GM23338 (cell line): ENCODE results near the gene GHRL. TPM values are rescaled to one million over a fixed set of nuclear protein-coding genes. Genes with fewer than 3 reads are reported as not detected.

Source experiments
- ATAC-seq: fragments of 200-7000 bp; cut with Tn5 transposase; 3 replicates; pipeline ENCODE4 v1.9.1; 2020
- DNase-seq: peaks from one replicate; pipeline ENCODE4 v3.0.0-alpha.2; 2015; ENCODE audit warnings: low spot score
- H2AFZ ChIP-seq: fragments of 200-600 bp; sonication (generic); 2 replicates; pipeline ENCODE4 v1.8.0; 2016; ENCODE audit warnings: antibody characterized with exemption, mild to moderate bottlenecking, moderate library complexity
- H3F3A ChIP-seq: fragments of 200-600 bp; sonication (generic); replicated peaks from 2 replicates; pipeline ENCODE4 v1.8.0; 2017; ENCODE audit warnings: antibody characterized with exemption, mixed run types, low read depth
- H3K27ac ChIP-seq: fragments of 200-600 bp; sonication (generic); 2 replicates; pipeline ENCODE4 v1.6.1; 2016; ENCODE audit warnings: low read depth
- H3K27me3 ChIP-seq: fragments of 200-600 bp; sonication (generic); 2 replicates; pipeline ENCODE4 v1.8.0; 2016; ENCODE audit warnings: mild to moderate bottlenecking, mixed run types, moderate library complexity; ENCODE audit not compliant: insufficient read depth
- H3K36me3 ChIP-seq: fragments of 200-600 bp; sonication (generic); 2 replicates; pipeline ENCODE4 v1.8.0; 2016; ENCODE audit warnings: mild to moderate bottlenecking; ENCODE audit not compliant: insufficient read depth
- H3K4me1 ChIP-seq: fragments of 200-600 bp; sonication (generic); 2 replicates; pipeline ENCODE4 v1.8.0; 2016; ENCODE audit warnings: mild to moderate bottlenecking, moderate library complexity; ENCODE audit not compliant: insufficient read depth
- H3K4me2 ChIP-seq: fragments of 200-600 bp; sonication (generic); 2 replicates; pipeline ENCODE4 v1.7.1; 2017; ENCODE audit warnings: mixed run types
- H3K4me3 ChIP-seq: fragments of 200-600 bp; sonication (generic); 2 replicates; pipeline ENCODE4 v1.6.1; 2016; ENCODE audit warnings: mixed run types
- H3K79me2 ChIP-seq: fragments of 200-600 bp; sonication (generic); replicated peaks from 2 replicates; pipeline ENCODE4 v1.8.0; 2017; ENCODE audit warnings: mild to moderate bottlenecking; ENCODE audit not compliant: insufficient read depth
- H3K9me2 ChIP-seq: fragments of 200-600 bp; sonication (generic); 2 replicates; pipeline ENCODE4 v1.8.0; 2017; ENCODE audit not compliant: insufficient read depth
- H4K20me1 ChIP-seq: fragments of 200-600 bp; sonication (generic); replicated peaks from 2 replicates; pipeline ENCODE4 v1.8.0; 2017; ENCODE audit warnings: mild to moderate bottlenecking; ENCODE audit not compliant: insufficient read depth
- H3K27ac Mint-ChIP-seq: 2 replicates; pipeline ENCODE4 v1.8.0; 2020; ENCODE audit warnings: inconsistent platforms, mild to moderate bottlenecking, moderate library complexity, mixed read lengths
- H3K27me3 Mint-ChIP-seq: 3 replicates; pipeline ENCODE4 v1.8.0; 2022; ENCODE audit warnings: low read depth, mild to moderate bottlenecking, moderate library complexity, mixed read lengths, inconsistent platforms; ENCODE audit not compliant: insufficient read depth, poor library complexity
- H3K36me3 Mint-ChIP-seq: 3 replicates; pipeline ENCODE4 v1.8.0; 2021; ENCODE audit warnings: low read depth, mild to moderate bottlenecking, inconsistent platforms, moderate library complexity, mixed read lengths
- H3K4me1 Mint-ChIP-seq: 3 replicates; pipeline ENCODE4 v1.8.0; 2020; ENCODE audit warnings: mild to moderate bottlenecking, inconsistent platforms, mixed read lengths
- H3K4me3 Mint-ChIP-seq: 3 replicates; pipeline ENCODE4 v1.8.0; 2021; ENCODE audit warnings: moderate library complexity, mild to moderate bottlenecking, inconsistent platforms, mixed read lengths
- H3K9me3 Mint-ChIP-seq: 3 replicates; pipeline ENCODE4 v1.8.0; 2020; ENCODE audit warnings: moderate library complexity, mild to moderate bottlenecking, inconsistent platforms, mixed read lengths
- CREB1 ChIP-seq: fragments of 250-450 bp; sonication (Bioruptor Pico); IDR thresholded peaks from 2 replicates; pipeline ENCODE4 v1.5.0; 2020; ENCODE audit warnings: low read depth, mild to moderate bottlenecking, moderate library complexity
- CTCF ChIP-seq, 2 experiments: fragments of 200-600 bp in 1 of 2; sonication (generic) in 1 of 2; conservative IDR thresholded peaks; 2 replicates each; pipeline versions ENCODE4 v1.5.1 to v1.6.1; 2016 to 2017; ENCODE audit warnings: antibody characterized with exemption in 2 of 2, low read depth in 2 of 2, mild to moderate bottlenecking in 2 of 2, moderate library complexity in 1 of 2
- EZH2 ChIP-seq: fragments of 200-600 bp; sonication (generic); IDR thresholded peaks from one replicate; pipeline ENCODE4 v1.8.0; 2017; ENCODE audit warnings: antibody characterized with exemption, mild to moderate bottlenecking, low read depth; ENCODE audit not compliant: unreplicated experiment
- EZH2phosphoT487 ChIP-seq: fragments of 200-600 bp; sonication (generic); IDR thresholded peaks from one replicate; pipeline ENCODE4 v1.8.1; 2018; ENCODE audit warnings: antibody characterized with exemption; ENCODE audit not compliant: unreplicated experiment
- JUNB ChIP-seq: IDR thresholded peaks from one replicate; pipeline ENCODE4 v1.6.1; 2016; ENCODE audit warnings: antibody characterized with exemption; ENCODE audit not compliant: unreplicated experiment
- NANOG ChIP-seq: IDR thresholded peaks from 2 replicates; pipeline ENCODE4 v1.6.1; 2016; ENCODE audit warnings: antibody characterized with exemption, borderline replicate concordance
- POLR2AphosphoS5 ChIP-seq: IDR thresholded peaks from 2 replicates; pipeline ENCODE4 v1.6.1; 2016; ENCODE audit warnings: antibody characterized with exemption, low read depth
- REST ChIP-seq: IDR thresholded peaks from one replicate; pipeline ENCODE4 v1.6.1; 2018; ENCODE audit warnings: antibody characterized with exemption; ENCODE audit not compliant: unreplicated experiment
- STAT1 ChIP-seq: IDR thresholded peaks from one replicate; pipeline ENCODE4 v1.6.1; 2016; ENCODE audit warnings: antibody characterized with exemption; ENCODE audit not compliant: unreplicated experiment
- ZNF114 ChIP-seq: fragments of 250-450 bp; sonication (Bioruptor Pico); IDR thresholded peaks from 2 replicates; pipeline ENCODE4 v1.5.0; 2020; ENCODE audit warnings: mild to moderate bottlenecking, moderate library complexity
- ZNF331 ChIP-seq: fragments of 250-450 bp; sonication (Bioruptor Pico); IDR thresholded peaks from 2 replicates; pipeline ENCODE4 v1.5.0; 2020; ENCODE audit warnings: low read depth, mild to moderate bottlenecking, moderate library complexity
- polyA plus RNA-seq: library from polyadenylated mRNA; unstranded; fragments of >200 nt; fragmentation: Nextera tagmentation; extraction: Ambion mirVana; gene quantifications from 2 replicates; pipeline ENCODE4 v1.2.1, GENCODE V29; 2016
- total RNA-seq: library from RNA; depleted of rRNA; stranded (reverse); fragments of >200 nt; shearing (Covaris generic); gene quantifications from 2 replicates; pipeline ENCODE4 v1.2.3, GENCODE V29; 2014
- TF ChIP-seq, protein P1 (sequence below): fragments of 250-450 bp; sonication (Bioruptor Pico); IDR thresholded peaks from 2 replicates; pipeline ENCODE4 v1.5.0; 2020; ENCODE audit warnings: mild to moderate bottlenecking, moderate library complexity
- TF ChIP-seq, protein P2 (sequence below): IDR thresholded peaks from 2 replicates; pipeline ENCODE4 v1.6.1; 2016; ENCODE audit warnings: antibody characterized with exemption

The GHRL gene
- total and polyA plus RNA-seq, 2 experiments from 2014 or later = 0.78 TPM; not detected in 1

- Mint-ChIP-seq H3K27ac (no peak overlapping the region), H3K27me3 (peaks cover 10% of the 10 kb centered on the region), H3K36me3 (peaks cover 46% of the 10 kb centered on the region), H3K9me3 (no peaks in the 10 kb centered on the region), H3K4me1 (peaks cover 11% of the 10 kb centered on the region), H3K4me3 (no peak overlapping the region)
- Histone ChIP-seq H3K4me1 (peaks cover 5% of the 10 kb centered on the region; the same call in 1 of the 2 replicates), H3K4me2 (no peak overlapping the region), H3K9me2 (no peaks in the 10 kb centered on the region), H3K27me3 (no peaks in the 10 kb centered on the region), H3K27ac (no peak overlapping the region), H3K4me3 (no peak overlapping the region), H3K79me2 (no peaks in the 10 kb centered on the region), H3K36me3 (peaks cover 7% of the 10 kb centered on the region; the same call in 1 of the 2 replicates), H3F3A (no peaks in the 10 kb centered on the region), H4K20me1 (peaks cover 3% of the 10 kb centered on the region; the same call in 1 of the 2 replicates), H2AFZ (no peak overlapping the region)
- no peak for DNase-seq
- TF ChIP-seq ZNF114 (CRISPR knock-in tag) (no peak), STAT1 (no peak), JUNB (no peak), POLR2AphosphoS5 (no peak), EZH2phosphoT487 (no peak), REST (no peak), EZH2 (no peak), CREB1 (CRISPR knock-in tag) (no peak), NANOG (no peak), ZNF331 (CRISPR knock-in tag) (no peak), CTCF (conservative IDR thresholded peaks at IDR 0.05; ENCODE audit: low read depth in 2 of 2) (no peak)
- TF ChIP-seq, protein P1, sequence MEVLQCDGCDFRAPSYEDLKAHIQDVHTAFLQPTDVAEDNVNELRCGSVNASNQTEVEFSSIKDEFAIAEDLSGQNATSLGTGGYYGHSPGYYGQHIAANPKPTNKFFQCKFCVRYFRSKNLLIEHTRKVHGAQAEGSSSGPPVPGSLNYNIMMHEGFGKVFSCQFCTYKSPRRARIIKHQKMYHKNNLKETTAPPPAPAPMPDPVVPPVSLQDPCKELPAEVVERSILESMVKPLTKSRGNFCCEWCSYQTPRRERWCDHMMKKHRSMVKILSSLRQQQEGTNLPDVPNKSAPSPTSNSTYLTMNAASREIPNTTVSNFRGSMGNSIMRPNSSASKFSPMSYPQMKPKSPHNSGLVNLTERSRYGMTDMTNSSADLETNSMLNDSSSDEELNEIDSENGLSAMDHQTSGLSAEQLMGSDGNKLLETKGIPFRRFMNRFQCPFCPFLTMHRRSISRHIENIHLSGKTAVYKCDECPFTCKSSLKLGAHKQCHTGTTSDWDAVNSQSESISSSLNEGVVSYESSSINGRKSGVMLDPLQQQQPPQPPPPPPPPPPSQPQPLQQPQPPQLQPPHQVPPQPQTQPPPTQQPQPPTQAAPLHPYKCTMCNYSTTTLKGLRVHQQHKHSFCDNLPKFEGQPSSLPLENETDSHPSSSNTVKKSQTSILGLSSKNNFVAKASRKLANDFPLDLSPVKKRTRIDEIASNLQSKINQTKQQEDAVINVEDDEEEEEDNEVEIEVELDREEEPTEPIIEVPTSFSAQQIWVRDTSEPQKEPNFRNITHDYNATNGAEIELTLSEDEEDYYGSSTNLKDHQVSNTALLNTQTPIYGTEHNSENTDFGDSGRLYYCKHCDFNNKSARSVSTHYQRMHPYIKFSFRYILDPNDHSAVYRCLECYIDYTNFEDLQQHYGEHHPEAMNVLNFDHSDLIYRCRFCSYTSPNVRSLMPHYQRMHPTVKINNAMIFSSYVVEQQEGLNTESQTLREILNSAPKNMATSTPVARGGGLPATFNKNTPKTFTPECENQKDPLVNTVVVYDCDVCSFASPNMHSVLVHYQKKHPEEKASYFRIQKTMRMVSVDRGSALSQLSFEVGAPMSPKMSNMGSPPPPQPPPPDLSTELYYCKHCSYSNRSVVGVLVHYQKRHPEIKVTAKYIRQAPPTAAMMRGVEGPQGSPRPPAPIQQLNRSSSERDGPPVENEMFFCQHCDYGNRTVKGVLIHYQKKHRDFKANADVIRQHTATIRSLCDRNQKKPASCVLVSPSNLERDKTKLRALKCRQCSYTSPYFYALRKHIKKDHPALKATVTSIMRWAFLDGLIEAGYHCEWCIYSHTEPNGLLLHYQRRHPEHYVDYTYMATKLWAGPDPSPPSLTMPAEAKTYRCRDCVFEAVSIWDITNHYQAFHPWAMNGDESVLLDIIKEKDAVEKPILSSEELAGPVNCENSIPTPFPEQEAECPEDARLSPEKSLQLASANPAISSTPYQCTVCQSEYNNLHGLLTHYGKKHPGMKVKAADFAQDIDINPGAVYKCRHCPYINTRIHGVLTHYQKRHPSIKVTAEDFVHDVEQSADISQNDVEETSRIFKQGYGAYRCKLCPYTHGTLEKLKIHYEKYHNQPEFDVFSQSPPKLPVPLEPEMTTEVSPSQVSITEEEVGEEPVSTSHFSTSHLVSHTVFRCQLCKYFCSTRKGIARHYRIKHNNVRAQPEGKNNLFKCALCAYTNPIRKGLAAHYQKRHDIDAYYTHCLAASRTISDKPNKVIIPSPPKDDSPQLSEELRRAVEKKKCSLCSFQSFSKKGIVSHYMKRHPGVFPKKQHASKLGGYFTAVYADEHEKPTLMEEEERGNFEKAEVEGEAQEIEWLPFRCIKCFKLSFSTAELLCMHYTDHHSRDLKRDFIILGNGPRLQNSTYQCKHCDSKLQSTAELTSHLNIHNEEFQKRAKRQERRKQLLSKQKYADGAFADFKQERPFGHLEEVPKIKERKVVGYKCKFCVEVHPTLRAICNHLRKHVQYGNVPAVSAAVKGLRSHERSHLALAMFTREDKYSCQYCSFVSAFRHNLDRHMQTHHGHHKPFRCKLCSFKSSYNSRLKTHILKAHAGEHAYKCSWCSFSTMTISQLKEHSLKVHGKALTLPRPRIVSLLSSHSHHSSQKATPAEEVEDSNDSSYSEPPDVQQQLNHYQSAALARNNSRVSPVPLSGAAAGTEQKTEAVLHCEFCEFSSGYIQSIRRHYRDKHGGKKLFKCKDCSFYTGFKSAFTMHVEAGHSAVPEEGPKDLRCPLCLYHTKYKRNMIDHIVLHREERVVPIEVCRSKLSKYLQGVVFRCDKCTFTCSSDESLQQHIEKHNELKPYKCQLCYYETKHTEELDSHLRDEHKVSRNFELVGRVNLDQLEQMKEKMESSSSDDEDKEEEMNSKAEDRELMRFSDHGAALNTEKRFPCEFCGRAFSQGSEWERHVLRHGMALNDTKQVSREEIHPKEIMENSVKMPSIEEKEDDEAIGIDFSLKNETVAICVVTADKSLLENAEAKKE = no peak
- TF ChIP-seq, protein P2, sequence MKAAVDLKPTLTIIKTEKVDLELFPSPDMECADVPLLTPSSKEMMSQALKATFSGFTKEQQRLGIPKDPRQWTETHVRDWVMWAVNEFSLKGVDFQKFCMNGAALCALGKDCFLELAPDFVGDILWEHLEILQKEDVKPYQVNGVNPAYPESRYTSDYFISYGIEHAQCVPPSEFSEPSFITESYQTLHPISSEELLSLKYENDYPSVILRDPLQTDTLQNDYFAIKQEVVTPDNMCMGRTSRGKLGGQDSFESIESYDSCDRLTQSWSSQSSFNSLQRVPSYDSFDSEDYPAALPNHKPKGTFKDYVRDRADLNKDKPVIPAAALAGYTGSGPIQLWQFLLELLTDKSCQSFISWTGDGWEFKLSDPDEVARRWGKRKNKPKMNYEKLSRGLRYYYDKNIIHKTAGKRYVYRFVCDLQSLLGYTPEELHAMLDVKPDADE = no peak
- no peak for ATAC-seq
Measured at GRCh38 chr3:10281951-10282350, 10.8 kb downstream of the GHRL start.
